HG03103 (cell line): Measurements from ENCODE around the gene SFTPB.
"Not testable (repeated sequence)": the region's sequence is repeated elsewhere in the genome, so short reads cannot be mapped to it uniquely, and the experiment has no call there.

Source experiments
- ATAC-seq: cut with Tn5 transposase; IDR thresholded peaks from one replicate; pipeline ENCODE4 v1.9.1; 2021; ENCODE audit warnings: low read depth; ENCODE audit not compliant: unreplicated experiment

The SFTPB gene

GRCh38 chr2:85660301-85660700, 7.7 kb downstream of the SFTPB start:
- not testable (repeated sequence) for ATAC-seq

GRCh38 chr2:85659324-85659981, 8.5 kb downstream of the SFTPB start:
- ATAC-seq, result no peak

GRCh38 chr2:85657399-85657798, 10.6 kb downstream of the SFTPB start:
- ATAC-seq, result not testable (repeated sequence)

GRCh38 chr2:85656468-85656867, 11.5 kb downstream of the SFTPB start:
- no peak for ATAC-seq

GRCh38 chr2:85655961-85656417, 12.0 kb downstream of the SFTPB start:
- no peak for ATAC-seq

- ATAC-seq, result no peak
Observed at GRCh38 chr2:85653996-85654395, 14.0 kb downstream of the SFTPB start.

GRCh38 chr2:85652056-85652455, 15.9 kb downstream of the SFTPB start:
- ATAC-seq, result no peak

GRCh38 chr2:85651097-85651496, 16.9 kb downstream of the SFTPB start:
- ATAC-seq, result no peak

GRCh38 chr2:85650456-85650855, 17.5 kb downstream of the SFTPB start:
- ATAC-seq, result no peak

- no peak for ATAC-seq
Observed at GRCh38 chr2:85649201-85650190, 18.5 kb downstream of the SFTPB start.

GRCh38 chr2:85648619-85649018, 19.4 kb downstream of the SFTPB start:
- no peak for ATAC-seq

- ATAC-seq, result peak; percentile 75
Observed at GRCh38 chr2:85647823-85648526, 20.0 kb downstream of the SFTPB start.

GRCh38 chr2:85646166-85646565, 21.8 kb downstream of the SFTPB start:
- no peak for ATAC-seq

GRCh38 chr2:85644909-85645308, 23.1 kb downstream of the SFTPB start:
- no peak for ATAC-seq

GRCh38 chr2:85642725-85643124, 25.3 kb downstream of the SFTPB start:
- no peak for ATAC-seq

GRCh38 chr2:85635636-85636035, 32.4 kb downstream of the SFTPB start:
- no peak for ATAC-seq

GRCh38 chr2:85635011-85635410, 33.0 kb downstream of the SFTPB start:
- ATAC-seq, result no peak

GRCh38 chr2:85631316-85631715, 36.7 kb downstream of the SFTPB start:
- no peak for ATAC-seq

GRCh38 chr2:85628658-85629057, 39.3 kb downstream of the SFTPB start:
- no peak for ATAC-seq

- no peak for ATAC-seq
Observed at GRCh38 chr2:85623991-85624390, 44.0 kb downstream of the SFTPB start.

GRCh38 chr2:85621338-85621737, 46.7 kb downstream of the SFTPB start:
- ATAC-seq, result no peak
